Mesothelial cell of epicardium (in vitro differentiated cells): ENCODE measurements around the gene AHI1. TPM values are rescaled to one million over a fixed set of nuclear protein-coding genes. Genes with fewer than 3 reads are reported as not detected.

Experiments used
- DNase-seq, 2 experiments: peaks; one replicate each; pipeline ENCODE4 v3.0.0; 2021; ENCODE audit warnings: low spot score in 2 of 2; ENCODE audit not compliant: unreplicated experiment in 2 of 2
- H3K27ac Mint-ChIP-seq: 2 replicates; pipeline ENCODE4 v1.8.0; 2021; ENCODE audit warnings: mixed read lengths
- H3K27me3 Mint-ChIP-seq: 2 replicates; pipeline ENCODE4 v1.8.0; 2021; ENCODE audit warnings: low read depth, mixed read lengths
- H3K36me3 Mint-ChIP-seq: 2 replicates; pipeline ENCODE4 v1.8.0; 2021; ENCODE audit warnings: mixed read lengths
- H3K4me1 Mint-ChIP-seq: 2 replicates; pipeline ENCODE4 v1.8.0; 2021; ENCODE audit warnings: mixed read lengths
- H3K4me3 Mint-ChIP-seq: 2 replicates; pipeline ENCODE4 v1.8.0; 2021; ENCODE audit warnings: mild to moderate bottlenecking, moderate library complexity, mixed read lengths
- H3K9me3 Mint-ChIP-seq: 2 replicates; pipeline ENCODE4 v1.8.0; 2021; ENCODE audit warnings: mixed read lengths
- total RNA-seq: library from RNA; stranded (reverse); gene quantifications from 3 replicates; pipeline ENCODE4 v1.2.1, GENCODE V29; 2021
- TF ChIP-seq, protein P1 (sequence below): fragments of 200-600 bp; sonication (generic); IDR thresholded peaks from one replicate; pipeline ENCODE4 v1.5.0; 2021; ENCODE audit warnings: antibody characterized with exemption; ENCODE audit not compliant: unreplicated experiment

AHI1 gene
- total RNA-seq, 1 donor from 2014 or later, result 41.6 TPM

- H3K27ac Mint-ChIP-seq, result no peak overlapping the region
- TF ChIP-seq, protein P1, sequence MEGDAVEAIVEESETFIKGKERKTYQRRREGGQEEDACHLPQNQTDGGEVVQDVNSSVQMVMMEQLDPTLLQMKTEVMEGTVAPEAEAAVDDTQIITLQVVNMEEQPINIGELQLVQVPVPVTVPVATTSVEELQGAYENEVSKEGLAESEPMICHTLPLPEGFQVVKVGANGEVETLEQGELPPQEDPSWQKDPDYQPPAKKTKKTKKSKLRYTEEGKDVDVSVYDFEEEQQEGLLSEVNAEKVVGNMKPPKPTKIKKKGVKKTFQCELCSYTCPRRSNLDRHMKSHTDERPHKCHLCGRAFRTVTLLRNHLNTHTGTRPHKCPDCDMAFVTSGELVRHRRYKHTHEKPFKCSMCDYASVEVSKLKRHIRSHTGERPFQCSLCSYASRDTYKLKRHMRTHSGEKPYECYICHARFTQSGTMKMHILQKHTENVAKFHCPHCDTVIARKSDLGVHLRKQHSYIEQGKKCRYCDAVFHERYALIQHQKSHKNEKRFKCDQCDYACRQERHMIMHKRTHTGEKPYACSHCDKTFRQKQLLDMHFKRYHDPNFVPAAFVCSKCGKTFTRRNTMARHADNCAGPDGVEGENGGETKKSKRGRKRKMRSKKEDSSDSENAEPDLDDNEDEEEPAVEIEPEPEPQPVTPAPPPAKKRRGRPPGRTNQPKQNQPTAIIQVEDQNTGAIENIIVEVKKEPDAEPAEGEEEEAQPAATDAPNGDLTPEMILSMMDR, result no peak
These were observed 176.6 kb downstream of the AHI1 start for GRCh38 chr6:135320721-135321621.

GRCh38 chr6:135319819-135320218 lies 177.7 kb downstream of the AHI1 start:
- TF ChIP-seq, protein P1, result no peak
- H3K27ac Mint-ChIP-seq, result no peak overlapping the region
- no peaks in the 10 kb centered on the region for H3K27me3 Mint-ChIP-seq
- H3K4me3 Mint-ChIP-seq, result no peak overlapping the region
- H3K36me3 Mint-ChIP-seq, result peaks cover 9% of the 10 kb centered on the region
- no peak for DNase-seq
- no peaks in the 10 kb centered on the region for H3K9me3 Mint-ChIP-seq
- peaks cover 8% of the 10 kb centered on the region for H3K4me1 Mint-ChIP-seq

More at GRCh38 chr6:135320721-135321621, 176.6 kb downstream of the AHI1 start:
- Mint-ChIP-seq H3K4me1 (peaks cover 8% of the 10 kb centered on the region), H3K36me3 (peaks cover 2% of the 10 kb centered on the region), H3K9me3 (no peaks in the 10 kb centered on the region), H3K27me3 (no peaks in the 10 kb centered on the region), H3K4me3 (no peak overlapping the region)
- no peak for DNase-seq

DNA sequence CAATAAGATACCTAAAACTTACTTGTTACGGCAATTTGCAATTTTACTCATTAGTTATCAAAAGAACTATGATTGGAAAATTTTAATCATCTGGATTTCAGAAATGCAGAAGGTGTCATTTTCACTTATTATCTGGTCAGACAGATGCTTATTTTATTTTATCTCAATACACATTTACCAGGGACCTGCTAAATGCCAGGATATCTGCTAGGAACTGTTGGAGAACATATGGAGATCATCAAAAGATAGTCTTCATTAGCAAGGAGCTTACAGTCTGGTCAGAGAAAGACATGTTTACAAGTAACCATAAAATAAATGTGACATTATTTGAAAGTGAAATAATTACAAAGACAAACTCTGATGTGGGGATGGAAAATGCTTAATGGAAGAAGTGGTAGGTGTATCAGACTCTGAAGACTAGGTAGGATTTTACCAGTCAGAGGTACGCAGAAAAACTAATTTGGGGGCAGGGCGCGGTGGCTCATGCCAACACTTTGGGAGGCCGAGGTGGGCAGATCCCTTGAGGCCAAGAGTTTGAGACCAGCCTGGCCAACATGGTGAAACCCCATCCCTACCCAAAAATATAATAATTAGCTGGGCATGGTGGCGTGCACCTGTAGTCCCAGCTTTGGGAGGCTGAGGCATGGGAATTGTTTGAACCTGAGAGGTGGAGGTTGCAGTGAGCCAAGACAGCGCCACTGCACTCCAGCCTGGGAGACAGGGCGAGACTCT lies 178.6 kb downstream of the AHI1 start:
- H3K9me3 Mint-ChIP-seq, result no peaks in the 10 kb centered on the region
- H3K27me3 Mint-ChIP-seq, result no peaks in the 10 kb centered on the region
- no peak overlapping the region for H3K4me3 Mint-ChIP-seq
- TF ChIP-seq, protein P1, result no peak
- no peak for DNase-seq
- H3K4me1 Mint-ChIP-seq, result peaks cover 8% of the 10 kb centered on the region
- peaks cover 12% of the 10 kb centered on the region for H3K36me3 Mint-ChIP-seq
- H3K27ac Mint-ChIP-seq, result no peak overlapping the region

DNA sequence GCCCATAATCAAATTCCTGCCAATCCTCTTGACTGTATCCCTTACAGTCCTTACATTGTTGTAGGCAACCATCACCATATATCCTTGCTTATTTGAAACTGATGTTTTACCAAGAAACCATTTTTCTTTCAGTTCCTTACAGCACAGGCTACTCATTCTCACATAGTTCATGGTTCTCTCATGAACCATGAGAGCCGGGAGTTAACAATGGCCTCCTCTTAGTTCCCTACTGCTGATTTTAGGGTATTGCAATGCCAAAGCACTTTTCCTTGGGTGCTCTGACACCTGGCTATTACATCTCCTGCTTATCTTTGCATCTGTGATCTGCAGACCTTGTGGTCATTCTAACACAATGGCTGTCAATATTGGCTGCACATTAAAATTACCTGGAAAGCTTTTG lies 183.0 kb downstream of the AHI1 start:
- no peaks in the 10 kb centered on the region for H3K9me3 Mint-ChIP-seq
- TF ChIP-seq, protein P1, result no peak
- H3K27me3 Mint-ChIP-seq, result no peaks in the 10 kb centered on the region
- H3K4me1 Mint-ChIP-seq, result peaks cover under 1% of the 10 kb centered on the region
- H3K4me3 Mint-ChIP-seq, result no peak overlapping the region
- no peak overlapping the region for H3K27ac Mint-ChIP-seq
- DNase-seq, result no peak
- peaks cover 11% of the 10 kb centered on the region for H3K36me3 Mint-ChIP-seq

- TF ChIP-seq, protein P1, result no peak
- Mint-ChIP-seq H3K4me1 (no peaks in the 10 kb centered on the region), H3K36me3 (peaks cover 16% of the 10 kb centered on the region), H3K27ac (no peak overlapping the region), H3K9me3 (no peaks in the 10 kb centered on the region), H3K27me3 (no peaks in the 10 kb centered on the region), H3K4me3 (no peak overlapping the region)
- DNase-seq, result no peak
These were observed 185.9 kb downstream of the AHI1 start for GRCh38 chr6:135311446-135312200.
